ENCODE data around the gene LEF1. TPM values are rescaled to one million over a fixed set of nuclear protein-coding genes. Genes with fewer than 3 reads are reported as not detected.
A peak's percentile ranks its signal among the peaks of the same experiment; 100 is the strongest.

Gene LEF1
- total and polyA plus RNA-seq, 2 donors (not counting 1 experiment from before 2014, with no cell fraction given), result 2.4 to 5.1 TPM

- ChIA-PET CTCF (no interaction called here), POLR2A (no interaction called here)
- Mint-ChIP-seq H3K4me3 (no peak overlapping the region), H3K4me1 (peaks cover 16% of the 10 kb centered on the region), H3K27me3 (peaks cover 4% of the 10 kb centered on the region), H3K9me3 (ENCODE audit: insufficient read depth) (no peaks in the 10 kb centered on the region), H3K27ac (no peak overlapping the region)
- H4K20me1 ChIP-seq (ENCODE audit: control insufficient read depth, insufficient read depth, low read length, poor library complexity, severe bottlenecking), result no peaks in the 10 kb centered on the region
- no peaks in the 10 kb centered on the region for H3K27me3 ChIP-seq (replicated peaks in 1 of 4; ENCODE audit: control extremely low read depth in 1 of 4, control insufficient read depth in 3 of 4, insufficient read depth in 4 of 4, low read length in 3 of 4)
- H3K9me3 ChIP-seq (ENCODE audit: control extremely low read depth in 1 of 3, control insufficient read depth in 2 of 3, insufficient read depth in 1 of 3, low read length in 2 of 3), result no peaks in the 10 kb centered on the region
- H3K36me3 ChIP-seq (replicated peaks in 1 of 2; ENCODE audit: control extremely low read depth in 1 of 2, control insufficient read depth in 1 of 2, extremely low read depth in 1 of 2, insufficient read depth in 2 of 2, low read length in 1 of 2), result no peaks in the 10 kb centered on the region
- H3K4me3 ChIP-seq (ENCODE audit: control extremely low read depth in 1 of 5, extremely low read depth in 1 of 5, insufficient read depth in 1 of 5, low read depth in 2 of 5, low read length in 4 of 5), result no peak overlapping the region
- H3K79me2 ChIP-seq (ENCODE audit: control insufficient read depth, insufficient read depth, low read length), result no peaks in the 10 kb centered on the region
- peaks cover 8 to 12% of the 10 kb centered on the region in 2 donors for H3K4me1 ChIP-seq (ENCODE audit: control insufficient read depth in 2 of 2, insufficient read depth in 2 of 2, low read length in 2 of 2)
- DNase-seq, result no peak
- TF ChIP-seq EZH2 (IDR thresholded peaks at IDR 0.05; ENCODE audit: borderline replicate concordance, insufficient read depth, low read depth, low read length, poor library complexity, severe bottlenecking) (no peak), CTCF (IDR thresholded peaks at IDR 0.05) (no peak)
- H3K4me2 ChIP-seq (replicated peaks; ENCODE audit: low read depth, low read length, poor library complexity, severe bottlenecking), result peak overlapping the region; percentile 24
- WGBS (ENCODE audit: insufficient coverage), result no CpG with 5 or more reads among the region's 2 CpGs
- intact Hi-C loops (cut with micrococcal nuclease), result no loop called here
- H3K9ac ChIP-seq (ENCODE audit: low read length), result no peak overlapping the region
- peak overlapping the region; percentile 47 for H2AFZ ChIP-seq (ENCODE audit: insufficient read depth, low read depth, low read length, poor library complexity, severe bottlenecking)
- ATAC-seq (ENCODE audit: low read depth), result no peak
- H3K27ac ChIP-seq (ENCODE audit: low read length in 2 of 2), result no peak overlapping the region
These were observed 58.7 kb downstream of the LEF1 start for GRCh38 chr4:108109997-108110416.

GRCh38 chr4:108109111-108109510, 59.6 kb downstream of the LEF1 start:
- intact Hi-C loops (cut with micrococcal nuclease), result no loop called here
- Mint-ChIP-seq H3K27ac (no peak overlapping the region), H3K4me3 (no peak overlapping the region), H3K4me1 (peaks cover 16% of the 10 kb centered on the region), H3K27me3 (peaks cover 4% of the 10 kb centered on the region), H3K9me3 (ENCODE audit: insufficient read depth) (no peaks in the 10 kb centered on the region)
- no peak overlapping the region for H3K4me3 ChIP-seq (ENCODE audit: control extremely low read depth in 1 of 5, extremely low read depth in 1 of 5, insufficient read depth in 1 of 5, low read depth in 2 of 5, low read length in 4 of 5)
- H3K9ac ChIP-seq (ENCODE audit: low read length), result no peak overlapping the region
- H3K27ac ChIP-seq (ENCODE audit: low read length in 2 of 2), result no peak overlapping the region
- DNase-seq (no peak), ATAC-seq (ENCODE audit: low read depth) (no peak)
- H4K20me1 ChIP-seq (ENCODE audit: control insufficient read depth, insufficient read depth, low read length, poor library complexity, severe bottlenecking), result no peaks in the 10 kb centered on the region
- no peak overlapping the region for H2AFZ ChIP-seq (ENCODE audit: insufficient read depth, low read depth, low read length, poor library complexity, severe bottlenecking)
- no peak for TF ChIP-seq CTCF (IDR thresholded peaks at IDR 0.05)
- no peak for TF ChIP-seq EZH2 (IDR thresholded peaks at IDR 0.05; ENCODE audit: borderline replicate concordance, insufficient read depth, low read depth, low read length, poor library complexity, severe bottlenecking)
- peaks cover 8 to 12% of the 10 kb centered on the region in 2 donors for H3K4me1 ChIP-seq (ENCODE audit: control insufficient read depth in 2 of 2, insufficient read depth in 2 of 2, low read length in 2 of 2)
- H3K9me3 ChIP-seq (ENCODE audit: control extremely low read depth in 1 of 3, control insufficient read depth in 2 of 3, insufficient read depth in 1 of 3, low read length in 2 of 3), result no peaks in the 10 kb centered on the region
- no peaks in the 10 kb centered on the region for H3K27me3 ChIP-seq (replicated peaks in 1 of 4; ENCODE audit: control extremely low read depth in 1 of 4, control insufficient read depth in 3 of 4, insufficient read depth in 4 of 4, low read length in 3 of 4)
- no peak overlapping the region for H3K4me2 ChIP-seq (replicated peaks; ENCODE audit: low read depth, low read length, poor library complexity, severe bottlenecking)
- WGBS (ENCODE audit: insufficient coverage), result no CpG with 5 or more reads among the region's 4 CpGs
- H3K79me2 ChIP-seq (ENCODE audit: control insufficient read depth, insufficient read depth, low read length), result no peaks in the 10 kb centered on the region
- ChIA-PET CTCF (no interaction called here), POLR2A (no interaction called here)
- H3K36me3 ChIP-seq (replicated peaks in 1 of 2; ENCODE audit: control extremely low read depth in 1 of 2, control insufficient read depth in 1 of 2, extremely low read depth in 1 of 2, insufficient read depth in 2 of 2, low read length in 1 of 2), result no peaks in the 10 kb centered on the region

All from B cell (primary cell).